CD4-positive, alpha-beta T cell treated with Interleukin-4 for 1 hour (primary cell): ENCODE data around the gene GIPR.
"Not testable (repeated sequence)": the region's sequence is repeated elsewhere in the genome, so short reads cannot be mapped to it uniquely, and the experiment has no call there.

Experiments
- DNase-seq, 2 donors: peaks; one replicate each; pipeline ENCODE4 v3.0.0-alpha.2; 2020 to 2022

The GIPR gene, protein sequence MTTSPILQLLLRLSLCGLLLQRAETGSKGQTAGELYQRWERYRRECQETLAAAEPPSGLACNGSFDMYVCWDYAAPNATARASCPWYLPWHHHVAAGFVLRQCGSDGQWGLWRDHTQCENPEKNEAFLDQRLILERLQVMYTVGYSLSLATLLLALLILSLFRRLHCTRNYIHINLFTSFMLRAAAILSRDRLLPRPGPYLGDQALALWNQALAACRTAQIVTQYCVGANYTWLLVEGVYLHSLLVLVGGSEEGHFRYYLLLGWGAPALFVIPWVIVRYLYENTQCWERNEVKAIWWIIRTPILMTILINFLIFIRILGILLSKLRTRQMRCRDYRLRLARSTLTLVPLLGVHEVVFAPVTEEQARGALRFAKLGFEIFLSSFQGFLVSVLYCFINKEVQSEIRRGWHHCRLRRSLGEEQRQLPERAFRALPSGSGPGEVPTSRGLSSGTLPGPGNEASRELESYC

DNA sequence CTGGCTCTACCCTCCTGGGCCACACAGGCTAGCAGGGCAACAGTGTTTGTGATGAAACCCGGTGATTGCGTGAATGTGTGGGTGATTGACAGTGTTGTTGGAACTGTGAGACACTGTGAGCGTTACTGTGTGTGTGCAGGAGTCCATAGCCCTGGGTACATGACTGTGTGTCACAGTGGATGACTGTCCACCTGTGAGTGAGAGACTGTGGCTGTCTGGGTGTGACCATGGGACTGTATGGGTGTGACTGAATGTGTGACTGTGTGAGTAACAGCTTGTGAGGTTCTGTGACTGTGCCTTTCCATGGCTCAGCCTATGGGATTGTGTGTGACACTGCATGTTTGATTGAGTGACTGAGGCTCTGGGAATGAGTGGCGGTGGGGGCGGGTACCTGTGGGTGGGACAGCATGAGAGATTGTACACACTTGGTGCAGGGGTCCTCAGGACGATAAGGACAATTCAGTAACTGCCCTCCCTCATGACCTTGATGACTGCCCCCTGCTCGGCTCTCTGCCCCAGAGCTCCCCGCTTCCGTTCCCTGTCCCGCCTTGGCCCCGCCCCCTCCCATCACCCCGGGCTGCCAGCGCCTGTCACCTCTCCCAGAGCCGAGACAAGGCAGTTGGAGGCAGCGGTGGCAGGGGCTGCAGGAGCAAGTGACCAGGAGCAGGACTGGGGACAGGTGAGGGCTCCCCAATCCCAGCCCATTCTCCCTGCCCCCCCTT is at the start of gene GIPR:
Gene GIPR, plus strand, starts transcription at position 602 of the 722 bp plus-strand sequence. CDS start 1,300 bp downstream, outside the sequence.
- DNase-seq: peak; percentile 52 to 56

DNA sequence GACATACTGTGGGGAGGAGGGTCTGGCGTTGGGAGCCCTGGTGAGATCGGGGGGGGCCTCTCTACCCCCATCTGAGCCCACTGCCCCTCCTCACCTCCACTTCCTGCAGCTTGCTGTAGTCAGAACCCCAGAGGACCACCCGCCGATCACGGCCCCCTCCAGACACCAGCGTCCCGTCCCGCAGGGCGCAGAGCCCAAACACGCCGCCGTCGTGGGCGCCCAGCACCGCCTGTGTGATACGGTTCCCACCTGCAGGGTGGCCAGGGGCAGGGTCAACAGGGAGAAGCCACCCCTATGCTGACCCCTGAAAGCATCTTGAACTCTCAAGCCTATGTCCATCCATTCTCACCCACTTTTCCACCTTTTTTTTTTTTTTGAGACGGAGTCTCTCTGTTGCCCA is 46.6 kb upstream of the GIPR start:
- DNase-seq: no peak

- no peak for DNase-seq
Measured at GRCh38 chr19:45621976-45622503, 46.0 kb upstream of the GIPR start.

DNA sequence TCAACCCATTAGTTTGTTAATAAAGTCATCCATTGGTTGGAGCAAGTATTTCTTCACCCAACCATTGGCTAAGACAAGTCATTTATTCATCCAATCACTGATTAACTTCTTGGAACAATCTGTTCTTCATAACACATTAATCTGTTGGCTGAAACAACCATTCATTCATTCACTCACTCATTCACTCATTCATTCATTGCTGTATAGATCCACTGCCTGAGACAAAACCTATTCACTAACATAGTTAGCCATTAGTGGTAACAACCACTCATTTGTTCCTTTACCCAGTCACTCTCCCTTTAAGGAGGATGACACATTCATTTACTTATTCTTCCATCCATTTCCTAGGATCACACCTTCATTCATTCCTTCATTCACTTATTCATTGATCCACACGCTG is 44.0 kb upstream of the GIPR start:
- no peak for DNase-seq

GRCh38 chr19:45628219-45628618 is 39.8 kb upstream of the GIPR start:
- not testable (repeated sequence) for DNase-seq

DNA sequence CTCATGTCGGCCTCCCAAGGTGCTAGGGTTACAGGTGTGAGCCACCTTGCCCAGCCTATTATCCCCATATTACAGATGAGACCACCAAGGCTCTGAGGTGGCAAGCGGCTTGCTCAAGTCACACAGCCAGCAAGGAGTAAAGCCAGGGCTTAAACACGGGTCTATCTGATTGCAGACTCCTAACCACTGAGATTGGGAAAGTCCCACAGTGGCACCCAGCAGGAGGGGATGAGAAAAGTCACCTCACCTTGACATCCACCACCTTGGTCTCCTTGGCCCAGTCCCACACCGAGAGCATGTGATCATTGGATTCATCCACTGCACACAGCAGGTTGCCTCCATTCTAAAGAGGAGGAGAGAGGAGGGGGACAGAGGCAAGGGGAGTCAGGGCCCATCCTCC is 38.3 kb upstream of the GIPR start:
- no peak for DNase-seq

DNA sequence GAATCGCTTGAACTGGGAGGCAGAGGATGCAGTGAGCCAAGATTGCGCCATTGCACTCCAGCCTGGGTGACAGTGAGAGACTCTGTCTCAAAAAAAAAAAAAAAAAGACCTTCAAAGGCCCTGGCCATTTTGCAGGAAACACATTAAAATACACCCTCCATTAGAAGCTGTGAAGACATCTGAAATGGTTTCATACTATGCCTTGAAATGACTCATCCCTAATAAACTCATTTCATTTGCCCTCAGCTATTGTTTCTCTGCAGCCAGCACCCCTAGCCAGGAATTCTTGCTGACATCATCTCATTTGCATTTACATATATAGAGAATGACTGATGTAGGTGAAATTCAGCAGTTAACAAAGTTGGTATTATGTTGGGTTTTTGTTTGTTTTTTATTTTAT is 37.6 kb upstream of the GIPR start:
- DNase-seq: no peak

- peak; percentile 32 to 34 for DNase-seq
Measured at GRCh38 chr19:45632468-45633196, 35.4 kb upstream of the GIPR start.

GRCh38 chr19:45636275-45636674 is 31.7 kb upstream of the GIPR start:
- no peak for DNase-seq

- no peak for DNase-seq
Measured at GRCh38 chr19:45636902-45637301, 31.1 kb upstream of the GIPR start.

GRCh38 chr19:45637890-45638667 is 29.9 kb upstream of the GIPR start:
- no peak for DNase-seq

- DNase-seq: peak; percentile 35 to 50
Measured at GRCh38 chr19:45638930-45639729, 28.9 kb upstream of the GIPR start, which contains the start of gene EML2. TSS of gene EML2 (minus strand) at chr19:45639397. CDS start at chr19:45639376, 21 bp downstream.

- no peak for DNase-seq
Measured at GRCh38 chr19:45640849-45641273, 27.2 kb upstream of the GIPR start.

- DNase-seq: peak; percentile 88 to 90
Measured at GRCh38 chr19:45641274-45642105, 26.5 kb upstream of the GIPR start.

- peak; percentile 91 to 92 for DNase-seq
Measured at GRCh38 chr19:45643024-45643926, 24.7 kb upstream of the GIPR start.

GRCh38 chr19:45643927-45644771 is 23.9 kb upstream of the GIPR start:
- no peak for DNase-seq

DNA sequence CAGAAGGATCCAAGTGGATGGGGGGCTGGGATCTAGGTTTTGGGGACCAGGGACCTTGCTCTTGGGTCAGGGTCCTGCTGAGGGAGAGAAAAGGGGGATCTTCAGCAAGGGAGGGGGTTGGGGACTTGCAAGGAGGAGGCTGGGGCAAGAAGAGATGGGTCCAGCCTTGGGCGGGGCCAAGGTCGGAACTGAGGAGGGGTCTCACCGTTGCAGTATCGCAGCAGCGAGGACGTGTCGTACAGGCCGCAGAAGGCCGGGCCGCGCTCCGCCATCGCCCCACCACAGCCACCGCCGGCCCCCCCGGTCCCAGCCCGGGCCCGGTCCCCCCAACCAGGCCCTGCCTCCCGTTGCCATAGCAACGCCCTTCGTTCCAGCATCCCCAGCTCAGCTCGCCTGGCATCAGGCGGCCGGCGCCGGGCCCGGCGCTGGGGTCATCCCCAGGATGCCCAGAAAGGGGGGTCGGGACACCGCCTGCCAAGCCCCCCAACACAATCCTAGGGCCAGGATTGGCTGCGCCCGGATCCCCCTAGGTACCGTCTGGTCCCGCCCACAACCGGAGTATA is 22.9 kb upstream of the GIPR start:
- DNase-seq: no peak
